NCI-H526 treated with DMSO at 0.1 percent for 48 hours (cell line): ENCODE data around the gene RAB44.
"Not testable (repeated sequence)": the region's sequence is repeated elsewhere in the genome, so short reads cannot be mapped to it uniquely, and the experiment has no call there.

ENCODE experiments used
- DNase-seq: peaks from one replicate; lab custom pipeline; 2025; lab: John Stamatoyannopoulos, UW

The RAB44 gene

GRCh38 chr6:36686668-36687513 lies 10.7 kb upstream of the RAB44 start:
- DNase-seq = no peak

GRCh38 chr6:36688063-36688738 lies 9.4 kb upstream of the RAB44 start:
- DNase-seq = no peak

- DNase-seq = no peak
Measured at GRCh38 chr6:36688739-36689075, 8.9 kb upstream of the RAB44 start.

GRCh38 chr6:36691011-36691410 lies 6.6 kb upstream of the RAB44 start:
- no peak for DNase-seq

- DNase-seq = no peak
Measured at GRCh38 chr6:36691612-36692011, 6.0 kb upstream of the RAB44 start.

GRCh38 chr6:36692220-36692619 lies 5.4 kb upstream of the RAB44 start:
- no peak for DNase-seq

GRCh38 chr6:36692861-36693702 lies 4.5 kb upstream of the RAB44 start:
- no peak for DNase-seq

- DNase-seq = no peak
Measured at GRCh38 chr6:36694616-36695015, 3.0 kb upstream of the RAB44 start.

- no peak for DNase-seq
Measured at GRCh38 chr6:36695414-36695813, 2.2 kb upstream of the RAB44 start.

GRCh38 chr6:36698196-36698595 lies 570 bp downstream of the RAB44 start:
- DNase-seq = no peak

GRCh38 chr6:36698871-36699271 lies 1.2 kb downstream of the RAB44 start:
- DNase-seq = no peak

- DNase-seq = no peak
Measured at GRCh38 chr6:36699348-36699747, 1.7 kb downstream of the RAB44 start.

- DNase-seq = no peak
Measured at GRCh38 chr6:36700071-36700812, 2.6 kb downstream of the RAB44 start.

- DNase-seq = no peak
Measured at GRCh38 chr6:36700831-36701230, 3.2 kb downstream of the RAB44 start.

GRCh38 chr6:36701401-36701991 lies 3.9 kb downstream of the RAB44 start:
- peak; percentile 9 for DNase-seq

GRCh38 chr6:36702656-36703055 lies 5.0 kb downstream of the RAB44 start:
- DNase-seq = no peak

- DNase-seq = no peak
Measured at GRCh38 chr6:36703081-36703606, 5.5 kb downstream of the RAB44 start.

- no peak for DNase-seq
Measured at GRCh38 chr6:36703982-36704381, 6.4 kb downstream of the RAB44 start.

GRCh38 chr6:36704961-36705577 lies 7.4 kb downstream of the RAB44 start:
- DNase-seq = not testable (repeated sequence)

- no peak for DNase-seq
Measured at GRCh38 chr6:36706339-36706738, 8.7 kb downstream of the RAB44 start.

- DNase-seq = no peak
Measured at GRCh38 chr6:36712816-36713215, 15.2 kb downstream of the RAB44 start.
